Gastroesophageal sphincter (tissue), 4 donors: ENCODE data around the gene HTR7. TPM values are rescaled to one million over a fixed set of nuclear protein-coding genes. Genes with fewer than 3 reads are reported as not detected.

Experiments used
- ATAC-seq: fragments of 150-250 bp; one replicate; pipeline ENCODE4 v1.9.1; 2016; ENCODE audit warnings: mild to moderate bottlenecking, moderate library complexity
- H3K27ac ChIP-seq, 4 donors: fragments of 200-600 bp; sonication (generic) in 3 of 4; 1 replicate in 3 of 4; 2 replicates in 1 of 4; pipeline ENCODE4 v1.5.1; 2016 to 2019
- H3K27me3 ChIP-seq: fragments of 200-600 bp; sonication (generic); one replicate; pipeline ENCODE4 v1.5.1; 2019
- H3K36me3 ChIP-seq, 2 donors: fragments of 200-600 bp; sonication (generic); one replicate each; pipeline ENCODE4 v1.5.1; 2019; ENCODE audit warnings: control low read depth in 1 of 2
- H3K4me1 ChIP-seq, 3 donors: fragments of 200-600 bp; sonication (generic); 1 replicate in 2 of 3; 2 replicates in 1 of 3; pipeline ENCODE4 v1.5.1; 2016 to 2019; ENCODE audit warnings: control low read depth in 2 of 3
- H3K4me3 ChIP-seq, 2 donors: fragments of 200-600 bp; sonication (generic); one replicate each; pipeline ENCODE4 v1.5.1; 2019; ENCODE audit warnings: mild to moderate bottlenecking in 1 of 2, moderate library complexity in 1 of 2
- H3K9me3 ChIP-seq, 3 donors: fragments of 200-600 bp; sonication (generic); one replicate each; pipeline ENCODE4 v1.5.1; 2017 to 2019; ENCODE audit warnings: control low read depth in 2 of 3
- CTCF ChIP-seq, 4 experiments: fragments of 200-600 bp in 2 of 4; fragments of 450-650 bp in 2 of 4; sonication (generic) in 1 of 4; IDR thresholded peaks; one replicate each; pipeline ENCODE4 v1.5.1; 2017 to 2019; ENCODE audit warnings: antibody characterized with exemption in 4 of 4, mild to moderate bottlenecking in 2 of 4, moderate library complexity in 2 of 4
- EP300 ChIP-seq: sonication (generic); formaldehyde crosslinking; IDR thresholded peaks from one replicate; pipeline ENCODE4 v1.6.1; 2017; ENCODE audit warnings: antibody characterized with exemption, mild to moderate bottlenecking
- POLR2A ChIP-seq, 2 donors: fragments of 450-650 bp; IDR thresholded peaks; one replicate each; pipeline ENCODE4 v1.6.1; 2017; ENCODE audit warnings: antibody characterized with exemption in 2 of 2, mild to moderate bottlenecking in 2 of 2, moderate library complexity in 1 of 2
- POLR2AphosphoS5 ChIP-seq: sonication (generic); formaldehyde crosslinking; IDR thresholded peaks from one replicate; pipeline ENCODE4 v1.6.1; 2017; ENCODE audit warnings: antibody characterized with exemption
- WGBS, 2 donors: methylation state at CpG; one replicate each; pipeline ENCODE4 v1.1.5; 2018; ENCODE audit warnings: low coverage in 1 of 2; 5-methylcytosine and 5-hydroxymethylcytosine counted together
- total RNA-seq, 4 donors: library from RNA; depleted of rRNA; stranded (reverse); fragments of >200 nt; gene quantifications; one replicate each; pipeline ENCODE4 v1.1.0, GENCODE V29; 2016

The HTR7 gene
- total RNA-seq, 4 donors from 2014 or later, result 0.19 to 7.9 (median 0.41) TPM

GRCh38 chr10:90743291-90743690 lies 114.5 kb downstream of the HTR7 start:
- 75 to 83% methylated on average over 2 to 3 of the region's 3 CpGs for WGBS, 2 donors
- H3K9me3 ChIP-seq, result no peaks in the 10 kb centered on the region
- H3K4me3 ChIP-seq, result no peak overlapping the region
- peaks cover under 1% of the 10 kb centered on the region for H3K27me3 ChIP-seq
- H3K36me3 ChIP-seq, result no peaks in the 10 kb centered on the region
- no peaks in the 10 kb centered on the region for H3K4me1 ChIP-seq
- H3K27ac ChIP-seq, result no peak overlapping the region
- no peak for ATAC-seq
- TF ChIP-seq POLR2A (IDR thresholded peaks at IDR 0.05), result no peak

GRCh38 chr10:90741926-90742565 lies 115.8 kb downstream of the HTR7 start:
- ATAC-seq, result peak; percentile 63
- H3K27ac ChIP-seq, result no peak overlapping the region
- H3K36me3 ChIP-seq, result no peaks in the 10 kb centered on the region
- no peak for TF ChIP-seq CTCF (IDR thresholded peaks at IDR 0.05)
- 64 to 70% methylated on average over 3 of the region's 3 CpGs for WGBS, 2 donors
- H3K9me3 ChIP-seq, result no peaks in the 10 kb centered on the region
- H3K27me3 ChIP-seq, result no peaks in the 10 kb centered on the region
- H3K4me3 ChIP-seq, result no peak overlapping the region
- H3K4me1 ChIP-seq, result no peaks in the 10 kb centered on the region

GRCh38 chr10:90740265-90740664 lies 117.6 kb downstream of the HTR7 start:
- Histone ChIP-seq H3K4me3 (no peak overlapping the region), H3K4me1 (no peaks in the 10 kb centered on the region), H3K27ac (no peak overlapping the region), H3K9me3 (no peaks in the 10 kb centered on the region), H3K36me3 (no peaks in the 10 kb centered on the region), H3K27me3 (no peaks in the 10 kb centered on the region)
- TF ChIP-seq POLR2A (IDR thresholded peaks at IDR 0.05) (no peak), POLR2AphosphoS5 (no peak), CTCF (IDR thresholded peaks at IDR 0.05) (no peak), EP300 (no peak)
- 58 to 76% methylated on average over 2 of the region's 2 CpGs for WGBS, 2 donors
- no peak for ATAC-seq

- no peaks in the 10 kb centered on the region for H3K27me3 ChIP-seq
- no peak for ATAC-seq
- no peak overlapping the region for H3K27ac ChIP-seq
- no peaks in the 10 kb centered on the region for H3K9me3 ChIP-seq
- no peaks in the 10 kb centered on the region for H3K4me1 ChIP-seq
- no peak for TF ChIP-seq CTCF (IDR thresholded peaks at IDR 0.05)
- no peak for TF ChIP-seq POLR2A (IDR thresholded peaks at IDR 0.05)
- TF ChIP-seq EP300, result no peak
- no peak for TF ChIP-seq POLR2AphosphoS5
- 11 to 20% methylated on average over 1 to 2 of the region's 2 CpGs for whole genome bisulfite sequencing, 2 donors
- no peak overlapping the region for H3K4me3 ChIP-seq
- no peaks in the 10 kb centered on the region for H3K36me3 ChIP-seq
Measured at GRCh38 chr10:90738885-90739284, 119.0 kb downstream of the HTR7 start.

- ATAC-seq, result no peak
- WGBS, 2 donors, result 25 to 70% methylated on average over 2 of the region's 2 CpGs
- Histone ChIP-seq H3K27ac (no peak overlapping the region), H3K27me3 (no peaks in the 10 kb centered on the region), H3K4me1 (no peaks in the 10 kb centered on the region), H3K36me3 (no peaks in the 10 kb centered on the region), H3K9me3 (no peaks in the 10 kb centered on the region), H3K4me3 (no peak overlapping the region)
- TF ChIP-seq POLR2A (IDR thresholded peaks at IDR 0.05) (no peak), EP300 (no peak), POLR2AphosphoS5 (no peak), CTCF (IDR thresholded peaks at IDR 0.05) (no peak)
Measured at GRCh38 chr10:90734415-90734814, 123.4 kb downstream of the HTR7 start.
